ENCODE data around the gene SH3PXD2A.
"Not testable (repeated sequence)": the region's sequence is repeated elsewhere in the genome, so short reads cannot be mapped to it uniquely, and the experiment has no call there.

The SH3PXD2A gene

GRCh38 chr10:103612462-103613365 is 242.7 kb downstream of the SH3PXD2A start:
- DNase-seq (ENCODE audit: insufficient read length) = no peak
- no peak for TF ChIP-seq TAF1 (IDR thresholded peaks at IDR 0.05; ENCODE audit: borderline replicate concordance, low read depth, low read length)
- no peak for FAIRE-seq

- FAIRE-seq = no peak
- TF ChIP-seq POLR2A (IDR thresholded peaks at IDR 0.05; ENCODE audit: low read depth, low read length) (no peak), POLR2AphosphoS5 (IDR thresholded peaks at IDR 0.05; ENCODE audit: low read depth, low read length) (no peak), TAF1 (IDR thresholded peaks at IDR 0.05; ENCODE audit: borderline replicate concordance, low read depth, low read length) (no peak)
- no peak for DNase-seq (ENCODE audit: insufficient read length)
Measured at GRCh38 chr10:103610921-103611511, 244.4 kb downstream of the SH3PXD2A start.

GRCh38 chr10:103610083-103610472 is 245.3 kb downstream of the SH3PXD2A start:
- TF ChIP-seq POLR2A (IDR thresholded peaks at IDR 0.05; ENCODE audit: low read depth, low read length) (no peak), POLR2AphosphoS5 (IDR thresholded peaks at IDR 0.05; ENCODE audit: low read depth, low read length) (no peak), TAF1 (IDR thresholded peaks at IDR 0.05; ENCODE audit: borderline replicate concordance, low read depth, low read length) (no peak)
- DNase-seq (ENCODE audit: insufficient read length) (no peak), FAIRE-seq (no peak)

GRCh38 chr10:103609231-103610082 is 245.9 kb downstream of the SH3PXD2A start:
- DNase-seq (ENCODE audit: insufficient read length) (no peak), FAIRE-seq (no peak)
- TF ChIP-seq POLR2AphosphoS5 (IDR thresholded peaks at IDR 0.05; ENCODE audit: low read depth, low read length) (no peak), TAF1 (IDR thresholded peaks at IDR 0.05; ENCODE audit: borderline replicate concordance, low read depth, low read length) (no peak), POLR2A (IDR thresholded peaks at IDR 0.05; ENCODE audit: low read depth, low read length) (no peak)

DNA sequence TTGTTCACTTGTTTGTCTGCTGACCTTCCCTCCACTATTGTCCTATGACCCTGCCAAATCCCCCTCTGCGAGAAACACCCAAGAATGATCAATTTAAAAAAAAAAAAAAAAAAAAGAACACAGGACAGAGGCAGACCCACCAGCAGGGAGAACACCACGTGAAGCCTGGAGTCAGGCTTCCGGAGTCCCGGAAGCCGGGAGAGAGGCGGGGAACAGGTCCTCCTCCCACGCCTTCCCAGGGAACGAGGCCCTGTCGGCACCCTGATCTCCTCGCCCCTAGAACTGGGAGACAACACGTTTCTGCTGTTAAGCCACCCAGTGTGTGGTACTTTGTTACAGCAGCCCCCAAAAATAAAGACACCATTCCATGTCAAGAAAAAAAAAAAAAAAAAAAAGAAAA is 247.3 kb downstream of the SH3PXD2A start:
- DNase-seq (ENCODE audit: insufficient read length); FAIRE-seq: not testable (repeated sequence)

DNA sequence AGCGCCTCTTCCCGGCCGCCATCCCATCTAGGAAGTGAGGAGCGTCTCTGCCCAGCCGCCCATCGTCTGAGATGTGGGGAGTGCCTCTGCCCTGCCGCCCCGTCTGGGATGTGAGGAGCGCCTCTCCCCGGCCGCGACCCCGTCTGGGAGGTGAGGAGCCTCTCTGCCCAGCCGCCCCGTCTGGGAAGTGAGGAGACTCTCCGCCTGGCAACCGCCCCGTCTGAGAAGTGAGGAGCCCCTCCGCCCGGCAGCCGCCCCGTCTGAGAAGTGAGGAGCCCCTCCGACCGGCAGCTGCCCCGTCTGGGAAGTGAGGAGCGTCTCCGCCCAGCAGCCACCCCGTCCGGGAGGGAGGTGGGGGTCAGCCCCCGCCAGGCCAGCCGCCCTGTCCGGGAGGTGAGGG is 248.3 kb downstream of the SH3PXD2A start:
- not testable (repeated sequence) for FAIRE-seq; DNase-seq (ENCODE audit: insufficient read length)

GRCh38 chr10:103606097-103606438 is 249.3 kb downstream of the SH3PXD2A start:
- FAIRE-seq; DNase-seq (ENCODE audit: insufficient read length): not testable (repeated sequence)

DNA sequence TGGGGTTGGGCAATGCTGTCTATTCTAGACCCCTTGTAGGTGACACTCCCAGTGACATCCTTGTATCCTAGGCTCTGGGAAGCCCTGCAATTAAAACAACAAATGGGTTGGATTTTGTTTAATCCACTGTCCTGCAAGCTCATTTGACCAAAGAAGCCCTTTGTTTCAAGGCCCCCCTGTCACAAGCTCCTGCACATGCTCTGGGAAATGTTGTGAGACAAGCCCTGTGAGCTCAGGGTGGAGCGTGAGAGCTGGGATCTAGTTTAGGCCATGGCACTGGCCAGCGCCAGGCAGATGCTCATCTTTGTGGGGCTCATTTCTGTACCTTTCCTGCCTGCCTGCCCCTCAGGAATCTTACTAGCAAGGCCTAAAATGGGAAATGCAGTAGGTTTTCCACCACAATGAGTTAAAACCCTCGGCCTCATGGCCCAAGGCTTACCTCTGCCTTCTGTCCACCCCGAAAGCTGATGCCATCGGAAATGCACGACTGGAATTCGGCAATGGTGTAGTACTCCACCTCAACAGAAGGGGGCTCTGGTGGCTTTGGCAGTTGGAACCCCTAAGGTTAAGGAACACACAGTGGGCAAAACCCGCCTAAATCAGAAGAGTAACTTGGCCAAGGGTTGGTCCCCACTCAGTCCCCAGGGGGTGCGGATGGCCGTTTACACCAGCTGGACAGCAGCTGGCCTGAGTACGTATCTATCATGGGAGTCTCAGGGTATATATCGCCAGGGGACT is 249.8 kb downstream of the SH3PXD2A start:
- FAIRE-seq = peak; percentile 83
- DNase-seq (ENCODE audit: insufficient read length) = no peak
- TF ChIP-seq POLR2A (IDR thresholded peaks at IDR 0.05; ENCODE audit: low read depth, low read length) (no peak), POLR2AphosphoS5 (IDR thresholded peaks at IDR 0.05; ENCODE audit: low read depth, low read length) (no peak), TAF1 (IDR thresholded peaks at IDR 0.05; ENCODE audit: borderline replicate concordance, low read depth, low read length) (no peak)

DNA sequence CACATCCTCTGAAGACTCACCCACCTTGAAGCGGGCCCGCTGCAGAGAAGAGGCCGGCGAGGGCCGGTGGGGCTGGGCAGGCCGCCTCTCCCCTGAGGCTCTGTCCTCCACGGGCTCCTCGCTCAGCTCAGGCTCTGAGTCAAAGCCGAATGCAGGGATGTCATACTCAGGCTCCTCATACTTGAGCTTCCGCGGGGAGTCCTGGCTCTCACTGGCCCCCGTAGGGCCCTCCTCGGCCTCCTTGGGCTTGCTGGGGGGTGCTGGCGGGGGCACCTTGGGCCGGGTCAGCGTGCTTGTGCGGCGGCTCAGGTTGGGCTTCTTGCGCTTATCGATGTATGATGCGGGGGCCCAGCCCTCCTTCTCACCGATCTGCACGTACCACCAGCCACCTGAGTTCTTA is 252.0 kb downstream of the SH3PXD2A start:
- TF ChIP-seq POLR2A (IDR thresholded peaks at IDR 0.05; ENCODE audit: low read depth, low read length) (no peak), POLR2AphosphoS5 (IDR thresholded peaks at IDR 0.05; ENCODE audit: low read depth, low read length) (no peak), TAF1 (IDR thresholded peaks at IDR 0.05; ENCODE audit: borderline replicate concordance, low read depth, low read length) (no peak)
- DNase-seq (ENCODE audit: insufficient read length) (no peak), FAIRE-seq (no peak)

GRCh38 chr10:103602852-103603155 is 252.6 kb downstream of the SH3PXD2A start:
- no peak for TF ChIP-seq TAF1 (IDR thresholded peaks at IDR 0.05; ENCODE audit: borderline replicate concordance, low read depth, low read length)
- TF ChIP-seq POLR2AphosphoS5 (IDR thresholded peaks at IDR 0.05; ENCODE audit: low read depth, low read length) = no peak
- DNase-seq (ENCODE audit: insufficient read length) = no peak
- no peak for FAIRE-seq

GRCh38 chr10:103602028-103602851 is 253.1 kb downstream of the SH3PXD2A start:
- FAIRE-seq (no peak), DNase-seq (ENCODE audit: insufficient read length) (no peak)
- no peak for TF ChIP-seq POLR2A (IDR thresholded peaks at IDR 0.05; ENCODE audit: low read depth, low read length)
- no peak for TF ChIP-seq TAF1 (IDR thresholded peaks at IDR 0.05; ENCODE audit: borderline replicate concordance, low read depth, low read length)
- TF ChIP-seq POLR2AphosphoS5 (IDR thresholded peaks at IDR 0.05; ENCODE audit: low read depth, low read length) = no peak
